CD4-positive, alpha-beta T cell treated with Interleukin-4 for 1 hour (primary cell): ENCODE results near the gene PRM2.
A peak's percentile ranks its signal among the peaks of the same experiment; 100 is the strongest.

Source experiments
- DNase-seq, 2 donors: peaks; one replicate each; pipeline ENCODE4 v3.0.0-alpha.2; 2020 to 2022

Gene PRM2

GRCh38 chr16:11245988-11246387 is 30.3 kb downstream of the PRM2 start:
- DNase-seq: no peak

DNA sequence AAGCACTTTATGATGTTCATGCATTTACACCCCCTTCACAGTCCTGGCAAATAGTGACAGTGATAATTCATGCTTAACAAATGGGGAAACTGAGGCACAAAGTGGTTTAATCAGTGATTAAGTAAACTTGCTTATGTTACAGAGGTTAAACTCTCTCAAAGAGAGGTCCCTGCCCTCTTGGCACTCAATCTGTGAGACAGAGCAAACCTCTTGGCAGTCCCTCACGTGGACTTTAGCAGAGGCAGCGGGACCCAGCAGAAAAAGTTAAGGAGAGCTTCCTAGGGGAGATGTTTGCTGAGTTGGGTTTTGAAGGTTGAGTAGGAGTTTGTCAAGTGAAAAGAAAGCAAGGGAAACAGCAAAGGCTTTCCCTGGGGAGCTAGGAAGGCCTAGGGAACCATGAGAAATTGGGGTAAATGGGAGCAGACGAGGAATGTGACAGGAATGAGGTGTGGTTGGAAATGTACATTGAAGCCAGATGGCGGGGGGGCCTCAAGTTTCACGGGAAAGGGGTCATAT is 31.0 kb downstream of the PRM2 start:
- DNase-seq: no peak

GRCh38 chr16:11242658-11243057 is 33.6 kb downstream of the PRM2 start:
- no peak for DNase-seq

DNA sequence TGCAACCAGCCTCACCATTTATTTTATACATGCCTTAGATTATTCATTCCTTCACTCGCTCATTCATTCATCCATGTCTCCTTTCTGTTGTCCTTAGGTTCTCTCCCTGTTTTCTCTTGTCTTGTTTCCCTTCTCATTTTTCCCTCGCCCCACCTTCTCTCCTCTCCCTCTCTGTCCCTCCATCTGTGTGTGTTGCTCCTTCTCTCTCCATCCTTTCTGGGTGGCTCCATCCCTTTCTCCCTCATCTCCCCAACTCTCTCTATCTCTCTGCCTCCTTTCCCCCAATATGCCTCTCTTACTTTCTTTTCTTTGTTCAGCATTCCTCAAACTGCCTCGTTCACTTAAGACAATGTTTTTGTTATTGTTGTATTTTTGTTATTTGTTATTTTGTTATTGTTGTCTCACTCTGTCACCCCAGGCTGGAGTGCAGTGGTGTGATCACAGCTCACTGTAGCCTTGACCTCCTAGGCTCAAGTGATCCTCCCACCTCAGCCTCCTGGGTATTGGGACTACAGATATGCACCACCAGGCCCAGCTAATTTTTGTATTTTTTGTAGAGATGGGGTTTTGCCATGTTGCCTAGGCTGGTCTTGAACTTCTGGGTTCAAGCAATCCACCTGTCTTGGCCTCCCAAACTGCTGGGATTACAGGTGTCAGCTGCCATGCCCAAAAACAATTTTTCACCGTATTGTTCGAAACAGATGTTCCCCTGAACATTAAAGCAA is 34.6 kb downstream of the PRM2 start:
- DNase-seq: no peak

DNA sequence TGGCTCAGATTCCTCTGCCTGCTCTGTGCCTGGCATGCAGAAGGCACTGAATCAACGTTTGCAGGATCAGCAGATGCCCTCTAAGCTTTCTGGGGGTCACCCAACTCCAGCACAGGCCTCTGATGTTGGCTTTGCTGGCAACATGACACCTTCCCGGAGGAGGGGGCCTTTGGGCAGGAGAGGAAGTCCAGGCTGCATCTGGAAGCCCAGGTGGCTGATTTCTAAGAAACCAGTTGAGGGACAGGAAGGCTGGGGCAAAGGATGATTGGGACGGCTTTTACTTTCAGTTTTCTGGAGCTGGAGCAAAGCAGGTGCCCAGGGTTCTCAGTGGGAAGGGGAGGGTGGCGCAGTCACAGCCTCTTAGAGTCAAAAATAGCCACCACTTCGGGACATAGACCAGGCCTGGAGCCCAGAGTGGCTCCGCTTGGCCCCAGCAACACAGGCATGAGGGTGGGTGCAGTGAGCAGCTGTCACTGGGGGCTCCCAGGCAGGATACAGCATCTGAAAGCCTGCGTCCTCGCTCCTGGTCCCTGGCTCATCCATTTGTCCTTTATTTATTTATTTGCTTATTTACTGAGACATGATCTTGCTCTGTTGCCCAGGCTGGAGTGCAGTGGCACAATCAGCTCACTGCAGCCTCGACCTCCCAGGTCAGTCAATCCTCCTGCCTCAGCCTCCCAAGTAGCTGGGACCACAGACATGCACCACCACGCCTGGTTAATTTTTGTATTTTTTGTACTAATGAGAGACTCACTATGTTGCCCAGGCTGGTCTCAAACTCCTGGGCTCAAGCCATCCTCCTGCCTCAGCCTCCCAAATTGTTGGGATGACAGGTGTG is 35.4 kb downstream of the PRM2 start:
- DNase-seq: peak in 1 of 2 donors; percentile 28

GRCh38 chr16:11239644-11240632 is 36.3 kb downstream of the PRM2 start:
- no peak for DNase-seq

DNA sequence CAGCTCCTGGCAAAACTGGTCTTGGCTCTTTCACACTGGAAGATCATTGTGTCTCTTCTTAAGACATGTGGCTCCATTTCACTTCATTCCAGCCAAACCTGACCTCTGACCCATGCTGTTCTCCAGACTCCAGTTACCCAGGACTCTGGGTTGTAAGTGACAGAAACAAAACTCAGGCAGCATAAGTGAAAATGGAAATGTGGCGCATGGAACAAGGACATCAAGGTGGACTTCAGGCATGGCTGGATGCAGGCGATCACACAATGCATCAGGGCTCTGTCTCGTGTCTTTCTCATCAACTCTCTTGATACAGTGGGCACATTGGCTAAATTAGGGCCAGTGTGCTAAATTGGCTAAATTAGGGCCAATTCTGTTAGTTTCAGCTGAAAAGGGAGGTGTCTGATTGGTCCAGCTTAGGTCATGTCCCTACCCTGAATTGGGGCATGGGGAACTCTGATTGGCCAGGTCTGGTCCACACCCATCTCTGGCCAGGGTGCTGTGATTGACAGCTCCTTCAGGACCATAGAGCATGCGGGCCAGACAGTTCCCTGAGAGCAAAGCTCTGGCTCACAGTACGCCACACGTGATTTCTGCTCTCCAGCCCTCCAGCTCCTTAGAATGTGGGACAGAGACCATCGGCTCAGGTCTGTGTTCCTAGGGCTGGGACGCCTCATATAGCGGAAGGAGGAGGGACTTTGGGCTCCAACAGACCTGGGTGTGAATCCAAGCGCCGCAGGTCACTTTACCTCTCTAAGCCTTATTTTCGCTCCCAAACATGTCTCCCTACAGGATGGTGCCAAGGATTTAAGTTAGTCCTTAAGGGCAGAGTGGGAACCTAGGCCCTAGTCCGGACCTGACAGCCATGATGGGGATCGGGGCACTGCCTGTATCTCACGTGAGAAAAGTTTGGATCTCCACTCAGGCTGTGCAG is 37.7 kb downstream of the PRM2 start:
- DNase-seq: no peak

GRCh38 chr16:11236461-11237254 is 39.6 kb downstream of the PRM2 start:
- peak in 1 of 2 donors; percentile 59 for DNase-seq

- no peak for DNase-seq
Observed at GRCh38 chr16:11235703-11235991, 40.6 kb downstream of the PRM2 start.

DNA sequence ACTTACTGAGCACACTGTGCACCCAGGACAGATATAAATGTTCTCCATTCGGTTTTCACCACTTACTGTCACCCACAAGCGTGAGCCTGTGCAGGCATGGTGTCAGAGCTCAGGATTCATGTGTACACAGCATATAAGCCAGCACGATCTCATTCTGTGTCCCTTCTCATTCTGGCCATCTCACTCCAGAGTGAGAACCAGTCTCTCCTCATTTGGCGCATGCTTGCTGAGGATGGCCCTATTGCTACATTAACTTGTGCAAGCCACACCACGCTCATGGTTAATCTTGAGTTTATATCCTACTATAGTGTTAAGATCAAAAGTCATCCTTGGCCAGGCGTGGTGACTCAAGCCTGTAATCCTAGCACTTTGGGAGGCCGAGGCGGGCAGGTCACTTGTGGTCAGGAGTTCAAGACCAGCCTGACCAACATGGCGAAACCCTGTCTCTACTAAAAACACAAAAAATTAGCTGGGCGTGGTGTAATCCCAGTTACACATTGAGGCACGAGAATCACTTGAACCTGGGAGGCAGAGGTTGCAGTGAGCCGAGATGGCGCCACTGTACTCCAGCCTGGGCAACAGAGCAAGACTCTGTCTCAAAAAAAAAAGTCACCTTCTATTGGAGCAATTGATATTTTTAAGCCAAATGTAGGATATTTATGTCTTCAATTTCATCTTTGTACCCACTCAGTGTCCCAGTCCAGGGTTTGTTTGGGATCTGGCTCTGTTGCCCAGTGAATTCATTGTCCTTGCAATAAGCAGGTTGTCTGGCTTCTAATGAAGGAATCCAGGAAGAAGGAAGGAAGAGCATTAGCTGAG is 41.2 kb downstream of the PRM2 start:
- no peak for DNase-seq

DNA sequence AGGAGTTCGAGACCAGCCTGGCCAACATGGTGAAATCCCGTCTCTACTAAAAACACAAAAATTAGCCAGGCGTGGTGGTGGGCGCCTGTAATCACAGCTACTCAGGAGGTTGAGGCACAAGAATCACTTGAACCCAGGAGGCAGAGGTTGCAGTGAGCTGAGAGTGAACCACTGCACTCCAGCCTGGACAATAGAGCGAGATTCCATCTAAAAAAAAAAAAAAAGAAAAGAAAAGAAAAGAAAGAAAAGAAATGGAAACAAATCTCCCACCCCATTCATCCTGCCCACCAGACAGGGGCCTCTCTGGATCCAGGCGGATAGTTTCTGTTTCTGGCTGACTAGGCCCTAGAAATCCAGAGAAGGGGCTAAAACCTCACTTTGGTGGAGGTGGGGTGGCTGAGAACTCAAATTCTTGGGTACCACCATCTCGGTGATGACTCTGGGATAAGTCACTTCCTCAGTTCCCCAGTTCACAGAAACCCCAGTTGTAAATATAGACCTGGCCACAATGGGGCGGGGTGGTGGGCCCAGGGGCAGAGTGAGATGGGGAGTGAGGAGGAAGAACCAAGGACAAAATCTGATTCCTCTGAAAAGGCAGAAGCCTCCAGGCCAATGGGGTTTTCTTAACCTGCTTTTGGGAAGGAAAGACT is 42.4 kb downstream of the PRM2 start:
- DNase-seq: peak; percentile 48 to 63

DNA sequence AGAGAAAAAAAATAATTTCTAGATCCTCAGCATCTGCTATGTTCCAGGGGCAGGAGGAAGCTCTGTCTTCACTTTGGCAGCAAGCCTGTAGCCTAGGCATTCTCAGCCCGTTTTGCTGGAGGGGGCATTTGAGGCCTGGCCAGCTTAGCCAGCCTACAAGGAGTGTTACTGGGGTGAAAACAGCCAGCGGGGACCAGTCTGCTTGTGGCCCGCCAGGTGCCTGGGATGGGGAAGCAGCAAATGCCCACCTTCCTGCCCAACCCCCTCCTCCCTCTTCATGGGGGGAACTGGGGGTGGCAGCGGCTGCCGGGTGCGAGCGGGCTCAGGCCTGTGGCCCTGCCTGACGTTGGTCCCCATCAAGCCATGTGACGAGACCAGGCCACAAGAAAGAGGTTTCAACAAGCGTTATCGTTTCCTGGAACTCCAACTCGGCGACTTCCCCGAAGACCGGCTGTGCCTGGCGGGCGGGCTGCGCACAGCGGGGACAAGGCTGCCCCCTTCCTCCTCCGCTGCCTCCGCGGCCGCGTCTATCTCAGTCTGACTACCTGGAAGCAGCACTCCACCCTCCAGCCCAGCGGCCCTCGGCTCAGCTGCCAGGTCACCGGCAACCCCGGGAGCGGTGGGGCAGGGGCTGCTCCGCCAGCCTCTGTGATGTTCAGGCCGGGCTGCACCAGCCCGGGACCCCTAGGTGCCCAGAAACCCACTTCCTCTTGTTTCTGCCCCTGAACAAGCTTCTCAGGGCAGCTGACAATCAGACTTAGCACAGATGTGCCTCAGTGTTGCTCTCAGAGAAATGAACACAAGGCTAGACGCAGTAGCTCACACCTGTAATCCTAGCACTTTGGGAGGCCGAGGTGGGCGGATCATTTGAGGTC is 43.2 kb downstream of the PRM2 start:
- DNase-seq: peak; percentile 92

- no peak for DNase-seq
Observed at GRCh38 chr16:11232302-11232851, 43.9 kb downstream of the PRM2 start.

DNA sequence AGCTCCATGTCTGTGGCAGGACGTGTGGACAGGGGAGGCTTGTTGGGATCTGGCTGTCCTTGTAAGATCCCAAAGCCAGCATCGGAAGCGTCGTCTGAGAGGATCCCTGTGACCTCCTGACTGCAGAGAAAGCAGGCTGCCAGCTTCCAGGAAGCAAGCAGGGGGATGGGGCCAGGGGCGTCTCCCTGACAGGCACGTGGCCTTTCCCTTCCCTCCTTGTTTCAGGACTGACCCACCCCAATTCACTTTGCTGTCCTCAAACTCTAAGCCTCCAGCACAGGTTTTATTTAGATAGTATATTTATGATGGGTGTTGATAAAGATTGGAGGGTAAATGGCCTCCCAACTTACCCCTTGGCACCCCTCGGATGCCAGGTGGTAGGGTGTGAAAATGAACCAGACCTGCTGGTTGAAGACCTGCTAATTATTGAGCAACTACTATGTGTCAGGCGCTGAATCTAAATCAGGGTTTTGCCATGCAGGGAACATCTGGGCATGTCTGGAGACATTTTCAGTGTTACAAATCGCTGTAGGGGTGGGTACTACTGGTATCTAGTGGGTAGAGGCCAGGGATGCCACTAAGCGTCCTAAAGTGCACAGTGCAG is 44.8 kb downstream of the PRM2 start:
- no peak for DNase-seq

DNA sequence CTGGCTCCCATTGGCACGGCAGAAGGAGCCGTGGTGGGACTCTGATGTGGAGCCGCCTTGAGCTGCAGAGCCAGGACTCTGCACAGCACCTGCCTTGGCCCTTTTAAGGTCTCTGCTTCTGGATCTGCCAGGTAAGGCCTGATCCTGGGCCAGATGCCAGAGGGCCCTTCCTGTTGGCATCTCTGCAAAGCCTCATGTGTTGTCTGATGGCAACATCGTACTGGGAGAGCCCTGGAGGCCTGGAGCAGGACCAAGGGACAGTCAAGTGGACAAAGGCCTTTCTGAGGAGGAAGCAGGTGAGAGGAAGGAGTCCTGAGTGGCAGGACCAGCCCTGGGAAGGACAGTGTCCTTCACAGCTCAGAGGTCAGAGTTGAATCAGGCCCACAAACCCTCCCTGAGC is 46.4 kb downstream of the PRM2 start:
- DNase-seq: no peak

DNA sequence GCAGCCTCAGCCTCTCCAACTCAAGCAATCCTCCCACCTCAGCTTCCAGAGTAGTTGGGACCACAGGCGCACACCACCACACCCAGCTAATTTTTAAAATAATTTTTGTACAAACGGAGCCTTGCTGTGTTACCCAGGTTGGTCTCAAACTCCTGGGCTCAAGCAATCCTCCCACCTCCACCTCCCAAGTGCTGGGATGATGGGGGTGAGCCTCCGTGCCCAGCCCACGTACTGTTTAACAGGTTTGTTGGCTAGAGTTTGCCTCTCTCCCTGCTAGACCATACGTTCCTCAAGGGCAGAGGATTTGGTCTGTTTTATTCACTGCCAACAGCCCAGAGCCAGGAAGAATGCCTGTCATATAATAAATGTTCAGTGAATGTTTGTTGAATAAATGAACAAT is 46.8 kb downstream of the PRM2 start:
- DNase-seq: no peak

DNA sequence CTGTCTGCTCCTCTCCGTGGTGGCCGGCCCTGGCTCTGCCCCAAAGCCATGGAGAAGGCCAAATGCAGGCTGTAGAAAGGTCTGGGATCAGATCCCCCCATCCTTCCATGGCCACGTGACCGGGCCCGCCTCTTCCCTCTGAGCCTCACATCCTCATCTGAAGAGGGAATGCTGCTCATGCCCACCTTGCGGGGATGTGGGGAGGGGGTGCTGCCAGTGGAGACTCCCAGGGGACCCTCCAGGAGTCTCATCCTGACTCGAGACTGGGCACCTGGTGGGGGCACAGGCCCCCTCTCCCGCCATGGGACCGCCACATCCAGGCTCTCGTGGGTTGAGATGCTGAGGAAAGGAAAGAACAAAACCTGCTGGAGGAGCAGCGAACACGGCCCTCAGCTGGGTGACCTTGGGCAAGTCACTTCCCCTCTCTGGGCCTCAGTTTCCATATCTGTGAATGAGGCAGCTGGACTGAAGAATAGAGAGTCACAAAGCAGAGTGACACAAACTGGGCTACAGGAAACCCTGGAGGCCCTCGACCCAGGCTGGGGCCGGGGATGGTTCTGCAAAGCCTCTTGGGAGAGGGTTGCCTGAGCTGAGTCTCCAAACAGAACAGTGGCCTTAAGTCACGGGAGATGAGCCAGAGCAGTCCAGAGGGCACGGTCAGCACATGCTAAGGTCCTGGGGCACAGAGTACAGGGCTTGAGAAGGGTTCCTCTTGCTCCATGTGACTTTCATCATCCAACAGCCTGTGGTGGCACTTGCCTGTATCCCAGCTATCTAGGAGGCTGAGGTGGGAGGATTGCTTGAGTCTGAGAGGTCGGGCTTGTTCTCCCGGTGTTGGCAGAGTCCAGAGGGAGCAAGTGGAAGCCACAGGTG is 50.4 kb downstream of the PRM2 start:
- no peak for DNase-seq
